PC-3 (cell line): ENCODE results near the gene KNDC1. TPM values are rescaled to one million over a fixed set of nuclear protein-coding genes. Genes with fewer than 3 reads are reported as not detected.

Source experiments
- ATAC-seq: fragments of 200-7000 bp; cut with Tn5 transposase; 2 replicates; pipeline ENCODE4 v1.9.1; 2020; ENCODE audit warnings: mild to moderate bottlenecking, moderate library complexity
- BruUV-seq: library from RNA; stranded (reverse); fragments of 400-500 nt; replicated peaks from 2 replicates; lab custom pipeline; 2021; lab: Mats Ljungman, UMichigan
- CTCF ChIA-PET: fragments of 300-600 bp; sonication (Branson Sonifier 250); formaldehyde crosslinking; loops from one replicate; lab custom pipeline; 2022; ENCODE audit warnings: antibody characterized with exemption; lab: Charles Lee
- POLR2A ChIA-PET: fragments of 300-600 bp; sonication (Branson Sonifier 250); formaldehyde crosslinking; loops from one replicate; lab custom pipeline; 2022; ENCODE audit warnings: antibody characterized with exemption; ENCODE audit not compliant: unreplicated experiment; lab: Charles Lee
- DNase-seq: peaks from one replicate; pipeline ENCODE4 v3.0.0-alpha.2; 2015
- H2AFZ ChIP-seq: fragments of 300-600 bp; sonication (generic); 2 replicates; pipeline ENCODE4 v1.6.0; 2016; ENCODE audit warnings: antibody characterized with exemption, low read length
- H3F3A ChIP-seq: fragments of 300-600 bp; sonication (generic); one replicate; pipeline ENCODE4 v1.6.0; 2017; ENCODE audit warnings: antibody characterized with exemption, low read length, control low read depth, mild to moderate bottlenecking; ENCODE audit not compliant: unreplicated experiment
- H3K27ac ChIP-seq: fragments of 300-600 bp; sonication (generic); 2 replicates; pipeline ENCODE4 v1.5.1; 2016; ENCODE audit warnings: mild to moderate bottlenecking, low read length
- H3K27me3 ChIP-seq: fragments of 300-600 bp; sonication (generic); 2 replicates; pipeline ENCODE4 v1.6.1; 2016; ENCODE audit warnings: low read length, mixed read lengths
- H3K36me3 ChIP-seq: fragments of 300-600 bp; sonication (generic); 2 replicates; pipeline ENCODE4 v1.6.1; 2016; ENCODE audit warnings: low read depth, mixed run types, low read length, mixed read lengths
- H3K4me1 ChIP-seq: fragments of 300-600 bp; sonication (generic); 2 replicates; pipeline ENCODE4 v1.5.1; 2016; ENCODE audit warnings: low read length; ENCODE audit not compliant: insufficient read depth
- H3K4me2 ChIP-seq: fragments of 300-600 bp; sonication (generic); 2 replicates; pipeline ENCODE4 v1.6.0; 2016; ENCODE audit warnings: low read length
- H3K4me3 ChIP-seq: fragments of 300-600 bp; sonication (generic); 2 replicates; pipeline ENCODE4 v1.5.1; 2016; ENCODE audit warnings: mild to moderate bottlenecking, low read length, mixed read lengths
- H3K79me2 ChIP-seq: fragments of 300-600 bp; sonication (generic); 2 replicates; pipeline ENCODE4 v1.6.1; 2017; ENCODE audit warnings: low read length, mixed read lengths
- H3K9ac ChIP-seq: fragments of 300-600 bp; sonication (generic); 2 replicates; pipeline ENCODE4 v1.6.0; 2016; ENCODE audit warnings: mild to moderate bottlenecking, low read length
- H3K9me2 ChIP-seq: fragments of 300-600 bp; sonication (generic); replicated peaks from 2 replicates; pipeline ENCODE4 v1.6.1; 2016; ENCODE audit warnings: mixed run types, low read length, mixed read lengths
- H3K9me3 ChIP-seq: fragments of 300-600 bp; sonication (generic); 2 replicates; pipeline ENCODE4 v1.6.1; 2016; ENCODE audit warnings: low read length, mixed read lengths
- H4K20me1 ChIP-seq: fragments of 300-600 bp; sonication (generic); 2 replicates; pipeline ENCODE4 v1.6.1; 2016; ENCODE audit warnings: low read length, mixed read lengths
- EZH2 ChIP-seq: fragments of 300-600 bp; sonication (generic); IDR thresholded peaks from one replicate; pipeline ENCODE4 v1.6.1; 2017; ENCODE audit warnings: antibody characterized with exemption, mild to moderate bottlenecking, low read length; ENCODE audit not compliant: unreplicated experiment
- EZH2phosphoT487 ChIP-seq: fragments of 300-600 bp; sonication (generic); IDR thresholded peaks from 2 replicates; pipeline ENCODE4 v1.6.1; 2018; ENCODE audit warnings: mild to moderate bottlenecking, antibody characterized with exemption, low read length, borderline replicate concordance
- intact Hi-C: fragments of 100-400 bp; cut with micrococcal nuclease; formaldehyde crosslinking; loops from 2 replicates; pipeline ENCODE4 v1.9.0; 2023
- total RNA-seq: library from RNA; depleted of rRNA; stranded (reverse); fragments of >200 nt; gene quantifications from 2 replicates; pipeline ENCODE4 v1.2.3, GENCODE V29; 2014
- TF ChIP-seq, protein P1 (sequence below): fragments of 300-600 bp; sonication (generic); conservative IDR thresholded peaks from 2 replicates; pipeline ENCODE4 v1.5.1; 2017; ENCODE audit warnings: antibody characterized with exemption, low read depth, mild to moderate bottlenecking, low read length

KNDC1 gene
- total RNA-seq, 1 experiment from 2014 or later: not detected

- Histone ChIP-seq H4K20me1 (no peaks in the 10 kb centered on the region), H3K9me3 (no peaks in the 10 kb centered on the region), H3K4me2 (no peak within 1 kb of the TSS), H3K27me3 (peaks cover 30% of the 10 kb centered on the region), H3K9me2 (no peaks in the 10 kb centered on the region), H3K9ac (no peak within 1 kb of the TSS), H3K79me2 (no peaks in the 10 kb centered on the region), H3K36me3 (no peaks in the 10 kb centered on the region), H3K4me3 (no peak within 1 kb of the TSS), H3F3A (no peaks in the 10 kb centered on the region), H3K4me1 (no peaks in the 10 kb centered on the region), H3K27ac (no peak within 1 kb of the TSS), H2AFZ (no peak within 1 kb of the TSS)
- no TSS peak for BruUV-seq
- TF ChIP-seq, protein P1, sequence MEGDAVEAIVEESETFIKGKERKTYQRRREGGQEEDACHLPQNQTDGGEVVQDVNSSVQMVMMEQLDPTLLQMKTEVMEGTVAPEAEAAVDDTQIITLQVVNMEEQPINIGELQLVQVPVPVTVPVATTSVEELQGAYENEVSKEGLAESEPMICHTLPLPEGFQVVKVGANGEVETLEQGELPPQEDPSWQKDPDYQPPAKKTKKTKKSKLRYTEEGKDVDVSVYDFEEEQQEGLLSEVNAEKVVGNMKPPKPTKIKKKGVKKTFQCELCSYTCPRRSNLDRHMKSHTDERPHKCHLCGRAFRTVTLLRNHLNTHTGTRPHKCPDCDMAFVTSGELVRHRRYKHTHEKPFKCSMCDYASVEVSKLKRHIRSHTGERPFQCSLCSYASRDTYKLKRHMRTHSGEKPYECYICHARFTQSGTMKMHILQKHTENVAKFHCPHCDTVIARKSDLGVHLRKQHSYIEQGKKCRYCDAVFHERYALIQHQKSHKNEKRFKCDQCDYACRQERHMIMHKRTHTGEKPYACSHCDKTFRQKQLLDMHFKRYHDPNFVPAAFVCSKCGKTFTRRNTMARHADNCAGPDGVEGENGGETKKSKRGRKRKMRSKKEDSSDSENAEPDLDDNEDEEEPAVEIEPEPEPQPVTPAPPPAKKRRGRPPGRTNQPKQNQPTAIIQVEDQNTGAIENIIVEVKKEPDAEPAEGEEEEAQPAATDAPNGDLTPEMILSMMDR: no peak
- peak; percentile 25 for TF ChIP-seq EZH2
- POLR2A ChIA-PET: no interaction called here
- ATAC-seq (no peak), DNase-seq (no peak)
- intact Hi-C loops: no loop called here
- CTCF ChIA-PET: no interaction called here
Measured at GRCh38 chr10:133237588-133238465, 77.8 kb downstream of the KNDC1 start, which contains the start of gene VENTX. VENTX (plus strand) TSS chr10:133237855; CDS start chr10:133237915, 60 bp downstream.

- no peak overlapping the region for H2AFZ ChIP-seq
- intact Hi-C loops: no loop called here
- no peaks in the 10 kb centered on the region for H3F3A ChIP-seq
- H3K36me3 ChIP-seq: no peaks in the 10 kb centered on the region
- TF ChIP-seq, protein P1: no peak
- no peak for TF ChIP-seq EZH2phosphoT487
- TF ChIP-seq EZH2: no peak
- no peaks in the 10 kb centered on the region for H3K4me1 ChIP-seq
- H3K9me3 ChIP-seq: no peaks in the 10 kb centered on the region
- H3K27ac ChIP-seq: no peak overlapping the region
- no peaks in the 10 kb centered on the region for H3K9me2 ChIP-seq
- no peak overlapping the region for H3K9ac ChIP-seq
- no peaks in the 10 kb centered on the region for H4K20me1 ChIP-seq
- H3K27me3 ChIP-seq: peaks cover 30% of the 10 kb centered on the region
- no peak overlapping the region for H3K4me3 ChIP-seq
- ChIA-PET POLR2A (no interaction called here), CTCF (no interaction called here)
- no TSS peak for BruUV-seq
- no peak for ATAC-seq
- H3K4me2 ChIP-seq: no peak overlapping the region
- no peak for DNase-seq
- H3K79me2 ChIP-seq: no peaks in the 10 kb centered on the region
Measured at GRCh38 chr10:133238466-133238804, 78.4 kb downstream of the KNDC1 start.

DNA sequence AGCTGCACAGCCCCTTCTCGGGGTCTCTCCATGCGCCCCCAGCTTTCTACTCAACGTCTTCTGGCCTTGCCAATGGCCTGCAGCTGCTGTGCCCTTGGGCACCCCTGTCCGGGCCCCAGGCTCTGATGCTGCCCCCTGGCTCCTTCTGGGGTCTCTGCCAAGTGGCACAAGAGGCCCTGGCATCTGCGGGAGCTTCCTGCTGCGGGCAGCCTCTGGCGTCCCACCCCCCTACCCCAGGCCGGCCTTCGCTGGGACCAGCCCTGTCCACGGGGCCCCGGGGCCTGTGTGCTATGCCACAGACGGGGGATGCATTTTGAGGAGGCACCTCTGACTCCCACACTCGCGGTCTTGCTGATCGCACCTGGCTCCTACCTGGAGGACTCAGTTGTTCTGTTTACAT, 80.0 kb downstream of the KNDC1 start:
- Histone ChIP-seq H3K27ac (no peak overlapping the region), H3K9me3 (no peaks in the 10 kb centered on the region), H3K9ac (no peak overlapping the region), H3K4me3 (no peak overlapping the region), H3K4me2 (no peak overlapping the region), H3K9me2 (no peaks in the 10 kb centered on the region), H3K79me2 (no peaks in the 10 kb centered on the region), H3K4me1 (no peaks in the 10 kb centered on the region), H4K20me1 (no peaks in the 10 kb centered on the region), H3F3A (no peaks in the 10 kb centered on the region), H3K36me3 (no peaks in the 10 kb centered on the region), H2AFZ (no peak overlapping the region), H3K27me3 (peaks cover 30% of the 10 kb centered on the region)
- DNase-seq (no peak), ATAC-seq (no peak)
- ChIA-PET POLR2A (no interaction called here), CTCF (no interaction called here)
- intact Hi-C loops: no loop called here
- TF ChIP-seq EZH2: no peak
- TF ChIP-seq EZH2phosphoT487: no peak
- TF ChIP-seq, protein P1: no peak
- BruUV-seq: no TSS peak
